ENCODE data around the gene STK17B. TPM values are rescaled to one million over a fixed set of nuclear protein-coding genes. Genes with fewer than 3 reads are reported as not detected.

The STK17B gene
- total and polyA plus RNA-seq, 9 of the 15 experiments (the other 6 are each of a cell fraction or from before 2014, with no cell fraction given): 2.3 to 17.7 (median 8.5) TPM

DNA sequence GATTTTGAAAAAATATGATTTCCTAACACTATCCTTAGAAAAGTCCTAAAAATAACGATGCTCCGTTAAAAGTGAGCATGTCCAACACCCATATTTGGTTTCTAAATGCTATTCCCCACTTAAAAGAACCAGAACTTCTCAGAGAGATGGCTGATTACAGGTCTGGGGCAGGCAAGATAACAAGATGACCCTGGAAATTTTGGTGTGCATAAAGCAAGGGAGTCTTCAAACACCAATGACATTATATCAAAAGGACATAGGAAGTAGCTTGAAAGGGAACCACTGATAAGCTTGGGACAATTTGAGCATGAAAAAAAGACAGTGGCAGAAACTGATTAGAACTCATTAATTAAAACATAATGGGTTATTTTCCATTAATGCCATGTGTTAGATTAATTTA lies 17.9 kb downstream of the STK17B start (continued):
- TF ChIP-seq NONO (IDR thresholded peaks at IDR 0.05; ENCODE audit: low read depth in 2 of 2, low read length in 1 of 2): no peak
- TF ChIP-seq ZKSCAN1 (IDR thresholded peaks at IDR 0.05; ENCODE audit: low read depth, low read length): no peak
- no peak for TF ChIP-seq ZNF584 (CRISPR knock-in tag; IDR thresholded peaks at IDR 0.05; ENCODE audit: low read depth)
- peak; percentile 85 to 86 for TF ChIP-seq KDM1A (IDR thresholded peaks at IDR 0.05)
- TF ChIP-seq ZNF778 (CRISPR knock-in tag; IDR thresholded peaks at IDR 0.05): no peak
- TF ChIP-seq CCAR2 (IDR thresholded peaks at IDR 0.05; ENCODE audit: low read depth, low read length): no peak
- TF ChIP-seq ZNF551 (CRISPR knock-in tag; IDR thresholded peaks at IDR 0.05): no peak

DNA sequence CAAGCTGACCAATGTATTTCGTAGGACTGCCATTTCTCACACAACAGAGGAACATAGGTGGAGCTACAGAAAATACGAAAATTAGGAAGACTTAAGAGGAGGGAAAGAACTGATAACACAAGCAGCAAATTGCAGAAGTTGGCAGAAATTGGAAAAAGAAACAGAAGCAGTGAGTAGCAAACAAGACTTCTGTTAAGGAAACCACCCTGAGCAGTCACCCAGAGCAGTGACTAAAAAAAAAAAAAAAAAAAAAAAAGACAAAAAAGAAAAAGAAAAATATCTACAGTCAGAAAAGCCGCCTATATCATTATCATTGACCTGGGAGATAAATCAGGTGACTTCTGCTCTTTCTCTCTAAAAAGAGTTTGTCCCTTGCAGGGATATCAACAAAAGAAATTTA lies 21.4 kb downstream of the STK17B start:
- no peaks in the 10 kb centered on the region for H4K20me1 ChIP-seq (replicated peaks; ENCODE audit: control insufficient read depth, insufficient read depth, low read length)
- POLR2A ChIA-PET: interaction anchor here (0.6 kb wide), 1 partner anchor 884 kb away, joined by 4 read pairs; no protein-coding TSS in a partner anchor
- in situ Hi-C loops (cut with MboI) (loop anchor here (25.0 kb wide), 1 partner anchor 587 kb away; no protein-coding TSS in a partner anchor), intact Hi-C loops (cut with micrococcal nuclease) (no loop called here)
- H3K9me3 ChIP-seq (replicated peaks; ENCODE audit: control insufficient read depth, insufficient read depth, low read depth, low read length): no peaks in the 10 kb centered on the region
- 0% methylated on average over 1 of the region's 3 CpGs for WGBS (ENCODE audit: insufficient coverage, low coverage, missing lambda C conversion rate)
- H3K79me2 ChIP-seq (ENCODE audit: control insufficient read depth, insufficient read depth, low read length): peaks cover 3% of the 10 kb centered on the region; the same call in 2 of the 3 replicates
- ATAC-seq (no peak), FAIRE-seq (no peak), DNase-seq (ENCODE audit: extremely low read depth in 1 of 4, low spot score in 3 of 4) (no peak)
- no peak overlapping the region for H2AFZ ChIP-seq (ENCODE audit: low read depth, low read length)
- TF ChIP-seq ZFP36 (IDR thresholded peaks at IDR 0.05; ENCODE audit: low read depth, low read length, partially characterized antibody): no peak
- TF ChIP-seq, protein P1, sequence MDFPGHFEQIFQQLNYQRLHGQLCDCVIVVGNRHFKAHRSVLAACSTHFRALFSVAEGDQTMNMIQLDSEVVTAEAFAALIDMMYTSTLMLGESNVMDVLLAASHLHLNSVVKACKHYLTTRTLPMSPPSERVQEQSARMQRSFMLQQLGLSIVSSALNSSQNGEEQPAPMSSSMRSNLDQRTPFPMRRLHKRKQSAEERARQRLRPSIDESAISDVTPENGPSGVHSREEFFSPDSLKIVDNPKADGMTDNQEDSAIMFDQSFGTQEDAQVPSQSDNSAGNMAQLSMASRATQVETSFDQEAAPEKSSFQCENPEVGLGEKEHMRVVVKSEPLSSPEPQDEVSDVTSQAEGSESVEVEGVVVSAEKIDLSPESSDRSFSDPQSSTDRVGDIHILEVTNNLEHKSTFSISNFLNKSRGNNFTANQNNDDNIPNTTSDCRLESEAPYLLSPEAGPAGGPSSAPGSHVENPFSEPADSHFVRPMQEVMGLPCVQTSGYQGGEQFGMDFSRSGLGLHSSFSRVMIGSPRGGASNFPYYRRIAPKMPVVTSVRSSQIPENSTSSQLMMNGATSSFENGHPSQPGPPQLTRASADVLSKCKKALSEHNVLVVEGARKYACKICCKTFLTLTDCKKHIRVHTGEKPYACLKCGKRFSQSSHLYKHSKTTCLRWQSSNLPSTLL (IDR thresholded peaks at IDR 0.05): no peak
- TF ChIP-seq HNRNPL (IDR thresholded peaks at IDR 0.05; ENCODE audit: low read depth, low read length): no peak
- TF ChIP-seq, protein P2, sequence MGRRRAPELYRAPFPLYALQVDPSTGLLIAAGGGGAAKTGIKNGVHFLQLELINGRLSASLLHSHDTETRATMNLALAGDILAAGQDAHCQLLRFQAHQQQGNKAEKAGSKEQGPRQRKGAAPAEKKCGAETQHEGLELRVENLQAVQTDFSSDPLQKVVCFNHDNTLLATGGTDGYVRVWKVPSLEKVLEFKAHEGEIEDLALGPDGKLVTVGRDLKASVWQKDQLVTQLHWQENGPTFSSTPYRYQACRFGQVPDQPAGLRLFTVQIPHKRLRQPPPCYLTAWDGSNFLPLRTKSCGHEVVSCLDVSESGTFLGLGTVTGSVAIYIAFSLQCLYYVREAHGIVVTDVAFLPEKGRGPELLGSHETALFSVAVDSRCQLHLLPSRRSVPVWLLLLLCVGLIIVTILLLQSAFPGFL (CRISPR knock-in tag; IDR thresholded peaks at IDR 0.05): no peak
- TF ChIP-seq ZZZ3 (IDR thresholded peaks at IDR 0.05): no peak
- no peak for TF ChIP-seq HDAC2 (IDR thresholded peaks at IDR 0.05)
- no peak for TF ChIP-seq NELFE (IDR thresholded peaks at IDR 0.05; ENCODE audit: insufficient read depth, insufficient read length)
- no peak for TF ChIP-seq PYGO2 (tag; IDR thresholded peaks at IDR 0.05)
- no peak for TF ChIP-seq RNF2 (IDR thresholded peaks at IDR 0.05)
- TF ChIP-seq, protein P3, sequence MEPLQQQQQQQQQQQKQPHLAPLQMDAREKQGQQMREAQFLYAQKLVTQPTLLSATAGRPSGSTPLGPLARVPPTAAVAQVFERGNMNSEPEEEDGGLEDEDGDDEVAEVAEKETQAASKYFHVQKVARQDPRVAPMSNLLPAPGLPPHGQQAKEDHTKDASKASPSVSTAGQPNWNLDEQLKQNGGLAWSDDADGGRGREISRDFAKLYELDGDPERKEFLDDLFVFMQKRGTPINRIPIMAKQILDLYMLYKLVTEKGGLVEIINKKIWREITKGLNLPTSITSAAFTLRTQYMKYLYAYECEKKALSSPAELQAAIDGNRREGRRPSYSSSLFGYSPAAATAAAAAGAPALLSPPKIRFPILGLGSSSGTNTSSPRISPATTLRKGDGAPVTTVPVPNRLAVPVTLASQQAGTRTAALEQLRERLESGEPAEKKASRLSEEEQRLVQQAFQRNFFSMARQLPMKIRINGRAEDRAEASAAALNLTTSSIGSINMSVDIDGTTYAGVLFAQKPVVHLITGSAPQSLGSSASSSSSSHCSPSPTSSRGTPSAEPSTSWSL (CRISPR knock-in tag; IDR thresholded peaks at IDR 0.05; ENCODE audit: borderline replicate concordance): no peak
- no peak for TF ChIP-seq ZBTB17 (CRISPR knock-in tag; IDR thresholded peaks at IDR 0.05)
- no peak overlapping the region for H3K27ac ChIP-seq (ENCODE audit: extremely low read depth, low read depth, low read length)
- BruUV-seq (replicated peaks): no TSS peak
- no peak overlapping the region for H3K4me2 ChIP-seq (ENCODE audit: insufficient read depth, low read length)
- peaks cover 0 to 5% of the 10 kb centered on the region in 2 experiments; a peak in 2 of 5 replicates for H3K4me1 ChIP-seq (replicated peaks in 1 of 2; ENCODE audit: control insufficient read depth in 2 of 2, insufficient read depth in 2 of 2, low read length in 2 of 2)
- peaks cover 34% of the 10 kb centered on the region; the same call in 2 of the 3 replicates for H3K36me3 ChIP-seq (ENCODE audit: control insufficient read depth, insufficient read depth, low read length)
- H3K9me1 ChIP-seq (ENCODE audit: control insufficient read depth, insufficient read depth, low read length): no peaks in the 10 kb centered on the region
- no peaks in the 10 kb centered on the region for H3K27me3 ChIP-seq (ENCODE audit: control insufficient read depth in 2 of 2, insufficient read depth in 2 of 2, low read length in 2 of 2)
- no peak overlapping the region for H3K9ac ChIP-seq (ENCODE audit: insufficient read depth in 1 of 2, low read depth in 2 of 2, low read length in 2 of 2)
- H3K4me3 ChIP-seq: no peak overlapping the region
- CTCF ChIA-PET (ENCODE audit: low intra/inter-chr PET ratio): no interaction called here
